ENCODE results near the gene USP3.

The USP3 gene

DNA sequence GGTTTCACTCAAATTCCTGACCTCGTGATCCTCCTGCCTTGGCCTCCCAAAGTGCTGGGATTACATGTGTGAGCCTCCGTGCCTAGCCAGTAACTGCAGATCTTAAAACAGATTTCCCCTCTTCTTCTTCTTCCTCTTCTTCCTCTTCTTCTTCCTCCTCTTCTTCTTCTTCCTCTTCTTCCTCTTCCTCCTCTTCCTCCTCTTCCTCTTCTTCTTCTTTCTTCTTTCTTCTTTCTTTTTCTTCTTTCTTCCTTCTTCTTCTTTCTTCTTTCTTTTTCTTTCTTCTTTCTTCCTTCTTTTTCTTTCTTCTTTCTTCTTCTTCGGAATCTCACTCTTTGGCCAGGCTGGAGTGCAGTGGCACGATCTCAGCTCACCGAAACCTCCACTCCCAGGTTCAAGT, 7.8 kb downstream of the USP3 start:
- TF ChIP-seq, protein P1, sequence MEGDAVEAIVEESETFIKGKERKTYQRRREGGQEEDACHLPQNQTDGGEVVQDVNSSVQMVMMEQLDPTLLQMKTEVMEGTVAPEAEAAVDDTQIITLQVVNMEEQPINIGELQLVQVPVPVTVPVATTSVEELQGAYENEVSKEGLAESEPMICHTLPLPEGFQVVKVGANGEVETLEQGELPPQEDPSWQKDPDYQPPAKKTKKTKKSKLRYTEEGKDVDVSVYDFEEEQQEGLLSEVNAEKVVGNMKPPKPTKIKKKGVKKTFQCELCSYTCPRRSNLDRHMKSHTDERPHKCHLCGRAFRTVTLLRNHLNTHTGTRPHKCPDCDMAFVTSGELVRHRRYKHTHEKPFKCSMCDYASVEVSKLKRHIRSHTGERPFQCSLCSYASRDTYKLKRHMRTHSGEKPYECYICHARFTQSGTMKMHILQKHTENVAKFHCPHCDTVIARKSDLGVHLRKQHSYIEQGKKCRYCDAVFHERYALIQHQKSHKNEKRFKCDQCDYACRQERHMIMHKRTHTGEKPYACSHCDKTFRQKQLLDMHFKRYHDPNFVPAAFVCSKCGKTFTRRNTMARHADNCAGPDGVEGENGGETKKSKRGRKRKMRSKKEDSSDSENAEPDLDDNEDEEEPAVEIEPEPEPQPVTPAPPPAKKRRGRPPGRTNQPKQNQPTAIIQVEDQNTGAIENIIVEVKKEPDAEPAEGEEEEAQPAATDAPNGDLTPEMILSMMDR (IDR thresholded peaks at IDR 0.05; ENCODE audit: extremely low read depth, missing control alignments): no peak

DNA sequence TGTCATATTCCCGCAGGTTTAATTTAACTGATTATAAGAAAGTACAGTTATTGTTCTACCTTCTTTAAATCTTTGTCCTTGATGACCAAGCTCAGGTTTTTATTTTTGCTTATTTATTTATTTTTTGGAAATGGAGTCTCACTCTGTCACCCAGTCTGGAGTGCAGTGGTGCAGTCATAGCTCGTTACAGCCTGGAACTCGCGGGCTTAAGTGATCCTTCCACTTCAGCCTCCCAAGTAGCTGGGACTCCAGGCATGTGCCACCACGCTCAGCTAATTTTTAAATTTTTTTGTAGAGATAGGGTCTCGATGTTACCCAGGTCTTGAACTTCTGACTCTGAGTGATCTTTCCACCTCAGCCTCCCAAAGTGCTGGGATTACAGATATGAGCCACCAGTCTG, 8.9 kb downstream of the USP3 start:
- TF ChIP-seq, protein P1 (IDR thresholded peaks at IDR 0.05; ENCODE audit: extremely low read depth, missing control alignments): no peak

More for the DNA sequence above, 7.8 kb downstream of the USP3 start:
- no peak for DNase-seq (ENCODE audit: low spot score)

DNA sequence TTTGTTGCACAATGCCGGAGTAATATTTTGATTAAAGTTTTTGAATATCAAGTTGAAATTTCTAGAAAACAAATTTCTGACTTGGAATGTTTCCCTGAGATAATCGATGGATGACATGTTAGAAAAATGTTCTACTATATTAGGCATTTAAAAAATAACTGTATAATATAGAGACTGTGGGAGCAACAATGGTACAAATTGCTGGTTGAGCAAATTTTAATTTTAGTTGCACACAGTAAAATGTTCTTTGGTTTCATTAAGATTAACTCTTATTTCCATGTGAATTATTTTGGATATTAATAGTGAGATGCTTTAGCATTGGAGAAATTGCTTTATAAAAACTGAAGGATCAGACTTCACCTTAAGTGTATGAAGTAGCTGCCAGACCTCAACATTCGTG, 9.3 kb downstream of the USP3 start:
- DNase-seq (ENCODE audit: low spot score): no peak
- TF ChIP-seq, protein P1 (IDR thresholded peaks at IDR 0.05; ENCODE audit: extremely low read depth, missing control alignments): no peak

More for the DNA sequence above, 8.9 kb downstream of the USP3 start:
- no peak for DNase-seq (ENCODE audit: low spot score)

DNA sequence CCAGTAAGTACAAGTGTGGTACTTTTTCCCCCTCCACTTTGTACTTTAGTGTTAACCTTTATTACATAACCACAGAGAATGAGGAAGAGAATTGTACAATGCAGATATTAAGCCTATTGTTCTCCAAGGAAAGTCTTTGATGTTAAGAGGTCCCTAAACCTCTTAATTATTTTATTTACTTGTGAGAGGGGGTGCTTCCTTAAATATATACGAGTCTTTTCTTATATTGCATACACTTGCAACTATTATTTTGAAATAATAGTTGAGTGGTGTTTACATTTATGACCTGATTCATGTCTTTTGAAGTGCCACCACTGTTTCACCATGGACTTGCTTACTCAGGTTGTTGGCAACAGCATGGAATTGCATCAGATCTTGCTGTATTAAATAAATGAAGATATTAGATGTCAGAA, 10.1 kb downstream of the USP3 start:
- TF ChIP-seq, protein P1 (IDR thresholded peaks at IDR 0.05; ENCODE audit: extremely low read depth, missing control alignments): no peak
- no peak for DNase-seq (ENCODE audit: low spot score)

DNA sequence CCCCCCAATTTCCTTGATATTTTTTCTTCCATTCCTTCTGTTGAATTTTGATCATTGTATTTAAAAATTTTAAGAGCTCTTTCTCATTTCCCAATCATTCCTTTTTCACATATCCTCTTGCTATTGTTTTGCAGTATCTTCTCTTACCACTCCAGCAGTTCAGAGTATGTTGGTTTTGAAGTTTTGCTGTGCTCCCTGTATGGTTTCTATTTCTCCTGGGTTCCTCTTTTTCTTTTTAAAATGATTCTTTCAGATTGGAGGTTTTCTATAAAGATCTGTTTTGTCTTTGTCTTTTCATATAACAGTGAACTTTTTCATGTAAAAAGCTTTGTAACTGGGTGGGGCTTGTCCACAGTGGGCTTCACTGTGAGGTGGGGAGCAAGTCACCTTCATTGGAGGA, 12.8 kb downstream of the USP3 start:
- TF ChIP-seq, protein P1 (IDR thresholded peaks at IDR 0.05; ENCODE audit: extremely low read depth, missing control alignments): no peak
- DNase-seq (ENCODE audit: low spot score): no peak

DNA sequence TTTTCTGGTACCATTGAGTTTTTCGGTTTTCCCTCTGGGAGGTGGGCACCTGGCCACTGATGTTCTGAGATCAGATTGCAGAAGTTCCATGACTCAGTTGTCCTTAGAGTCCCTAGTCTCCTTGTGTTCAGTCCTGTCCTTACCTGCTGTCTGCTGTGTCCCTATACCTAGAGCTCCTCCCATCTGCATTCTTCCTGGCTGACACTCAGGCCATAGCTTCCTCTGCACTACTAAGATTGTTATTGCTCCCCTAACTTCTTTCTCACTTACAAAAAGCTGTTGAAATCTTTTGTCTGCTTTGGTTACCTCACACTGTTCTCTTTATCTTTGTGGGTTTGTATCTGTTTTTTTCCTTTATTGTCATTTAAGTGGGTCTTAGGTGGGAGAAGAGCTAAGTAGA, 13.2 kb downstream of the USP3 start:
- DNase-seq (ENCODE audit: low spot score): no peak
- TF ChIP-seq, protein P1 (IDR thresholded peaks at IDR 0.05; ENCODE audit: extremely low read depth, missing control alignments): no peak

DNA sequence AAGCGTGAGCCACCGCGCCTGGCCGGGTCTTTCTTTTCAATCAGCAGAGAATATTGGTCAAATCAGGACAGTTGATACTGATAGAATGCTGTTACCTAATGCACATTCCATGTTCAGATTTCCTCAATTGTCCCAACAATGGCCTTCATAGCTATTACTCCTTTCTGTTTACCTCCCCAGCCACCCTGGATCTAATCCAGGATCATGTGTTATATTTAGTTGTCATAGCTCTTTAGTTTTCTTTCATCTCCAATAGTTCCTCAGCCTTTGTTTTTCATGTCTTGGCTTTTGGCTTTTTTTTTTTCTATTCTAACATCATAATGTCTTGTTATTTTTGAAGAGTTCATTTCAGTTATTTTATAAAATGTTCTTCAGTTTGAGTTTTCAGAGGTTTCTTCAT, 14.6 kb downstream of the USP3 start:
- TF ChIP-seq, protein P1 (IDR thresholded peaks at IDR 0.05; ENCODE audit: extremely low read depth, missing control alignments): no peak
- no peak for DNase-seq (ENCODE audit: low spot score)
